H9 (cell line): ENCODE results near the gene TTC24. TPM values are rescaled to one million over a fixed set of nuclear protein-coding genes. Genes with fewer than 3 reads are reported as not detected.
A peak's percentile ranks its signal among the peaks of the same experiment; 100 is the strongest.

Source experiments
- DNase-seq: peaks from one replicate; pipeline ENCODE4 v3.0.0-alpha.2; 2017
- H2AFZ ChIP-seq: one replicate; pipeline ENCODE4 v1.6.1; 2013; ENCODE audit warnings: mild to moderate bottlenecking, low read length, control low read depth, moderate library complexity
- H2AK5ac ChIP-seq: 2 replicates; pipeline ENCODE4 v1.6.1; 2013; ENCODE audit warnings: low read length, control low read depth, mixed read lengths; ENCODE audit not compliant: insufficient read length
- H2BK120ac ChIP-seq: one replicate; pipeline ENCODE4 v1.6.1; 2013; ENCODE audit warnings: low read depth, mild to moderate bottlenecking, low read length, control low read depth, inconsistent platforms; ENCODE audit not compliant: poor library complexity, severe bottlenecking
- H2BK12ac ChIP-seq: 2 replicates; pipeline ENCODE4 v1.6.1; 2013; ENCODE audit warnings: low read length, control low read depth, mixed read lengths, low read depth; ENCODE audit not compliant: insufficient read length
- H2BK15ac ChIP-seq: 2 replicates; pipeline ENCODE4 v1.6.1; 2013; ENCODE audit warnings: low read depth, low read length, control low read depth
- H2BK20ac ChIP-seq: one replicate; pipeline ENCODE4 v1.6.1; 2013; ENCODE audit warnings: low read depth, mild to moderate bottlenecking, low read length, control low read depth, inconsistent platforms; ENCODE audit not compliant: poor library complexity, severe bottlenecking
- H2BK5ac ChIP-seq: 2 replicates; pipeline ENCODE4 v1.6.1; 2013; ENCODE audit warnings: low read length, control low read depth, mixed read lengths; ENCODE audit not compliant: insufficient read length
- H3K14ac ChIP-seq: 2 replicates; pipeline ENCODE4 v1.6.1; 2013; ENCODE audit warnings: low read length, control low read depth; ENCODE audit not compliant: insufficient read depth
- H3K18ac ChIP-seq: 2 replicates; pipeline ENCODE4 v1.6.1; 2013; ENCODE audit warnings: low read depth, mild to moderate bottlenecking, mixed read lengths, low read length, control low read depth; ENCODE audit not compliant: insufficient read length
- H3K23ac ChIP-seq: 2 replicates; pipeline ENCODE4 v1.6.1; 2013; ENCODE audit warnings: low read length, control low read depth, mixed read lengths, low read depth; ENCODE audit not compliant: insufficient read length
- H3K23me2 ChIP-seq: 2 replicates; pipeline ENCODE4 v1.6.1; 2013; ENCODE audit warnings: low read depth, mild to moderate bottlenecking, mixed read lengths, low read length, control low read depth; ENCODE audit not compliant: insufficient read length, poor library complexity, severe bottlenecking
- H3K27ac ChIP-seq: 2 replicates; pipeline ENCODE4 v1.5.1; 2013; ENCODE audit warnings: low read length, control low read depth, mixed read lengths, low read depth; ENCODE audit not compliant: insufficient read length
- H3K27me3 ChIP-seq: 2 replicates; pipeline ENCODE4 v1.6.1; 2013; ENCODE audit warnings: low read length, control low read depth, inconsistent platforms; ENCODE audit not compliant: insufficient read depth
- H3K4ac ChIP-seq: 2 replicates; pipeline ENCODE4 v1.6.1; 2013; ENCODE audit warnings: low read depth, mild to moderate bottlenecking, control low read depth, inconsistent platforms, low read length, moderate library complexity
- H3K4me1 ChIP-seq: 2 replicates; pipeline ENCODE4 v1.6.1; 2013; ENCODE audit warnings: low read length, control low read depth, inconsistent platforms; ENCODE audit not compliant: insufficient read depth
- H3K4me2 ChIP-seq: 2 replicates; pipeline ENCODE4 v1.6.1; 2013; ENCODE audit warnings: low read length, control low read depth, mixed read lengths; ENCODE audit not compliant: insufficient read length, insufficient read depth
- H3K56ac ChIP-seq: 2 replicates; pipeline ENCODE4 v1.6.1; 2013; ENCODE audit warnings: low read depth, mild to moderate bottlenecking, mixed read lengths, low read length, control low read depth; ENCODE audit not compliant: insufficient read length
- H3K79me1 ChIP-seq: 2 replicates; pipeline ENCODE4 v1.6.1; 2013; ENCODE audit warnings: low read depth, mild to moderate bottlenecking, moderate library complexity, low read length, control low read depth, inconsistent platforms; ENCODE audit not compliant: insufficient read depth, poor library complexity, severe bottlenecking
- H3K79me2 ChIP-seq: 2 replicates; pipeline ENCODE4 v1.6.1; 2013; ENCODE audit warnings: low read length, control low read depth, inconsistent platforms; ENCODE audit not compliant: insufficient read depth
- H3K9ac ChIP-seq: 2 replicates; pipeline ENCODE4 v1.6.1; 2013; ENCODE audit warnings: low read length, control low read depth, mixed read lengths; ENCODE audit not compliant: insufficient read length; ENCODE audit errors: extremely low read depth
- H3K9me3 ChIP-seq: one replicate; pipeline ENCODE4 v1.6.1; 2013; ENCODE audit warnings: low read depth, low read length, inconsistent platforms; ENCODE audit not compliant: control insufficient read depth
- H3T11ph ChIP-seq: one replicate; pipeline ENCODE4 v1.6.1; 2013; ENCODE audit warnings: mild to moderate bottlenecking, low read length, control low read depth, inconsistent platforms
- H4K20me1 ChIP-seq: one replicate; pipeline ENCODE4 v1.6.1; 2013; ENCODE audit not compliant: control insufficient read depth, insufficient read length, insufficient read depth
- H4K5ac ChIP-seq: 2 replicates; pipeline ENCODE4 v1.6.1; 2013; ENCODE audit warnings: low read depth, mild to moderate bottlenecking, mixed read lengths, low read length, control low read depth; ENCODE audit not compliant: insufficient read length
- H4K8ac ChIP-seq: replicated peaks from 2 replicates; pipeline ENCODE4 v1.6.1; 2013; ENCODE audit warnings: low read length, control low read depth, mixed read lengths, low read depth; ENCODE audit not compliant: insufficient read length
- H4K91ac ChIP-seq: 2 replicates; pipeline ENCODE4 v1.6.1; 2013; ENCODE audit warnings: low read depth, mild to moderate bottlenecking, moderate library complexity, mixed read lengths, low read length, control low read depth; ENCODE audit not compliant: insufficient read length
- H3K27ac Mint-ChIP-seq, 3 experiments: 2 replicates in 2 of 3; 3 replicates in 1 of 3; pipeline ENCODE4 v1.8.0; 2020 to 2021; ENCODE audit warnings: mixed read lengths in 3 of 3, mild to moderate bottlenecking in 1 of 3, moderate library complexity in 1 of 3
- H3K27me3 Mint-ChIP-seq: 2 replicates; pipeline ENCODE4 v1.8.0; 2021; ENCODE audit warnings: low read depth, mild to moderate bottlenecking, moderate library complexity, mixed read lengths
- H3K36me3 Mint-ChIP-seq, 3 experiments: 2 replicates in 2 of 3; 3 replicates in 1 of 3; pipeline ENCODE4 v1.8.0; 2020 to 2021; ENCODE audit warnings: low read depth in 3 of 3, mixed read lengths in 3 of 3; ENCODE audit not compliant: insufficient read depth in 1 of 3
- H3K4me1 Mint-ChIP-seq, 2 experiments: 2 replicates each; pipeline ENCODE4 v1.8.0; 2020; ENCODE audit warnings: mixed read lengths in 2 of 2
- H3K4me3 Mint-ChIP-seq, 2 experiments: 2 replicates in 1 of 2; 3 replicates in 1 of 2; pipeline ENCODE4 v1.8.0; 2020 to 2021; ENCODE audit warnings: mild to moderate bottlenecking in 2 of 2, mixed read lengths in 2 of 2, moderate library complexity in 1 of 2
- H3K9me3 Mint-ChIP-seq, 2 experiments: 2 replicates in 1 of 2; 3 replicates in 1 of 2; pipeline ENCODE4 v1.8.0; 2020; ENCODE audit warnings: mild to moderate bottlenecking in 2 of 2, mixed read lengths in 2 of 2, moderate library complexity in 1 of 2
- CTCF ChIP-seq: fragments of 200-600 bp; sonication (generic); conservative IDR thresholded peaks from 3 replicates; pipeline ENCODE4 v1.8.0; 2021; ENCODE audit warnings: antibody characterized with exemption, mild to moderate bottlenecking
- WGBS: extraction: QIAGEN DNeasy Blood & Tissue Kit; methylation state at CpG from one replicate; pipeline ENCODE4 v1.1.7; 2013; ENCODE audit warnings: missing lambda C conversion rate, low lambda C conversion rate, mixed read lengths; ENCODE audit not compliant: insufficient read length; ENCODE audit errors: extremely low coverage; 5-methylcytosine and 5-hydroxymethylcytosine counted together
- total RNA-seq: library from RNA; stranded (reverse); gene quantifications from 2 replicates; pipeline ENCODE4 v1.2.1, GENCODE V29; 2021

TTC24 gene
- total RNA-seq, 1 experiment from 2014 or later, result 0.26 TPM

- Histone ChIP-seq H2BK120ac (no peak overlapping the region), H3K4me2 (peak overlapping the region; percentile 53), H3K4ac (no peak overlapping the region; the same call in 1 of the 2 replicates), H3K9ac (no peak overlapping the region), H3K18ac (no peak overlapping the region), H3K56ac (no peak overlapping the region), H3K9me3 (no peaks in the 10 kb centered on the region), H2BK20ac (no peak overlapping the region), H3K23me2 (peaks cover 4% of the 10 kb centered on the region), H2BK15ac (no peak overlapping the region), H2AK5ac (no peak overlapping the region), H3T11ph (no peak overlapping the region), H3K4me1 (no peaks in the 10 kb centered on the region; the same call in 1 of the 2 replicates), H4K91ac (no peak overlapping the region), H3K79me2 (no peaks in the 10 kb centered on the region; the same call in 1 of the 2 replicates), H4K20me1 (no peaks in the 10 kb centered on the region), H3K79me1 (no peaks in the 10 kb centered on the region), H2AFZ (no peak overlapping the region), H2BK5ac (no peak overlapping the region), H4K5ac (no peak overlapping the region), H3K27ac (no peak overlapping the region), H3K14ac (no peak overlapping the region), H4K8ac (no peak overlapping the region), H3K27me3 (no peaks in the 10 kb centered on the region), H3K23ac (no peak overlapping the region), H2BK12ac (no peak overlapping the region)
- peaks cover 14 to 28% (median 22%) of the 10 kb centered on the region in 3 experiments; a peak in 6 of 7 replicates for H3K36me3 Mint-ChIP-seq
- WGBS, result no CpG with 5 or more reads among the region's 12 CpGs
- H3K4me1 Mint-ChIP-seq, result peaks cover 15 to 23% of the 10 kb centered on the region in 2 experiments
- peak overlapping the region; percentile 98 to 99 (median 98); a peak in 4 of 7 replicates for H3K27ac Mint-ChIP-seq
- TF ChIP-seq CTCF, result no peak
- no peaks in the 10 kb centered on the region; a peak in 2 of 5 replicates for H3K9me3 Mint-ChIP-seq
- no peak for DNase-seq
- H3K4me3 Mint-ChIP-seq, result peak overlapping the region; percentile 91 to 100
- peaks cover 2% of the 10 kb centered on the region; the same call in 1 of the 2 replicates for H3K27me3 Mint-ChIP-seq
Observed at GRCh38 chr1:156601892-156602291, 22.4 kb downstream of the TTC24 start.
